ENCODE data around the gene PTPA. TPM values are rescaled to one million over a fixed set of nuclear protein-coding genes. Genes with fewer than 3 reads are reported as not detected.

PTPA gene
- total and polyA plus RNA-seq, 9 of the 15 experiments (the other 6 are each of a cell fraction or from before 2014, with no cell fraction given): 1.7 to 121 (median 72.6) TPM

GRCh38 chr9:129101279-129101678 is 9.9 kb upstream of the PTPA start:
- intact Hi-C loops (cut with micrococcal nuclease): no loop called here
- no peaks in the 10 kb centered on the region for H3K36me3 ChIP-seq (ENCODE audit: control insufficient read depth, insufficient read depth, low read length)
- H3K4me1 ChIP-seq (replicated peaks in 1 of 2; ENCODE audit: control insufficient read depth in 2 of 2, insufficient read depth in 2 of 2, low read length in 2 of 2): peaks cover 14 to 34% of the 10 kb centered on the region in 2 experiments
- TF ChIP-seq CBX3 (IDR thresholded peaks at IDR 0.05; ENCODE audit: borderline replicate concordance in 1 of 2, low read length in 2 of 2) (no peak), RBM22 (IDR thresholded peaks at IDR 0.05; ENCODE audit: low read depth, low read length, poor library complexity, severe bottlenecking) (no peak), NR2F6 (CRISPR knock-in tag; IDR thresholded peaks at IDR 0.05) (no peak), CUX1 (CRISPR knock-in tag; IDR thresholded peaks at IDR 0.05) (no peak), ZNF740 (CRISPR knock-in tag; IDR thresholded peaks at IDR 0.05) (no peak), ZNF740 (tag; IDR thresholded peaks at IDR 0.05) (no peak), SNRNP70 (optimal IDR thresholded peaks at IDR 0.05; ENCODE audit: low read depth, low read length) (no peak), ARID1B (IDR thresholded peaks at IDR 0.05) (no peak), CC2D1A (IDR thresholded peaks at IDR 0.05) (no peak), LCOR (CRISPR knock-in tag; IDR thresholded peaks at IDR 0.05) (no peak)
- no peak for FAIRE-seq
- no peak overlapping the region for H3K9ac ChIP-seq (ENCODE audit: insufficient read depth in 1 of 2, low read depth in 2 of 2, low read length in 2 of 2)
- H4K20me1 ChIP-seq (replicated peaks; ENCODE audit: control insufficient read depth, insufficient read depth, low read length): no peaks in the 10 kb centered on the region
- H3K4me2 ChIP-seq (ENCODE audit: insufficient read depth, low read length): no peak overlapping the region
- in situ Hi-C loops (cut with MboI): no loop called here
- no peak for ATAC-seq
- no peaks in the 10 kb centered on the region for H3K27me3 ChIP-seq (ENCODE audit: control insufficient read depth in 2 of 2, insufficient read depth in 2 of 2, low read length in 2 of 2)
- no peaks in the 10 kb centered on the region for H3K79me2 ChIP-seq (ENCODE audit: control insufficient read depth, insufficient read depth, low read length)
- no peak overlapping the region for H2AFZ ChIP-seq (ENCODE audit: low read depth, low read length)
- DNase-seq (ENCODE audit: extremely low read depth in 1 of 4, low spot score in 3 of 4): no peak
- ChIA-PET CTCF (ENCODE audit: low intra/inter-chr PET ratio) (no interaction called here), POLR2A (interaction anchor here (0.6 to 1.4 kb wide), 5 partner anchors 9 to 1213 kb away, joined by 3 to 4 read pairs (median 3); partner anchors contain the start of genes CRAT and DOLPP1)
- no peak overlapping the region for H3K27ac ChIP-seq (ENCODE audit: extremely low read depth, low read depth, low read length)
- H3K4me3 ChIP-seq: no peak overlapping the region
- peaks cover 3% of the 10 kb centered on the region for H3K9me1 ChIP-seq (ENCODE audit: control insufficient read depth, insufficient read depth, low read length)
- WGBS (ENCODE audit: insufficient coverage, low coverage, missing lambda C conversion rate): 79% methylated on average over 7 of the region's 7 CpGs
- BruUV-seq (replicated peaks): no TSS peak
- H3K9me3 ChIP-seq (replicated peaks; ENCODE audit: control insufficient read depth, insufficient read depth, low read depth, low read length): no peaks in the 10 kb centered on the region
